Ascending aorta (tissue), 2 donors: ENCODE results near the gene ARID5B. TPM values are rescaled to one million over a fixed set of nuclear protein-coding genes. Genes with fewer than 3 reads are reported as not detected.

Source experiments
- DNase-seq, 2 donors: peaks; one replicate each; pipeline ENCODE4 v3.0.0-alpha.2; 2019; ENCODE audit warnings: low spot score in 2 of 2
- H3K27ac ChIP-seq, 2 donors: fragments of 200-600 bp; sonication (generic); one replicate each; pipeline ENCODE4 v1.5.1; 2016 to 2017; ENCODE audit warnings: mild to moderate bottlenecking in 1 of 2
- H3K27me3 ChIP-seq: fragments of 200-600 bp; sonication (generic); one replicate; pipeline ENCODE4 v1.5.1; 2017
- H3K36me3 ChIP-seq, 2 donors: fragments of 200-600 bp; sonication (generic); one replicate each; pipeline ENCODE4 v1.5.1; 2016
- H3K4me1 ChIP-seq, 2 donors: fragments of 200-600 bp; sonication (generic); one replicate each; pipeline ENCODE4 v1.5.1; 2016 to 2017; ENCODE audit warnings: mild to moderate bottlenecking in 1 of 2
- H3K4me3 ChIP-seq, 2 donors: fragments of 200-600 bp; sonication (generic); one replicate each; pipeline ENCODE4 v1.5.1; 2016 to 2017; ENCODE audit warnings: mild to moderate bottlenecking in 1 of 2
- H3K9me3 ChIP-seq, 2 donors: fragments of 200-600 bp; sonication (generic); one replicate each; pipeline ENCODE4 v1.5.1; 2016
- intact Hi-C: fragments of 100-400 bp; cut with DNase I; formaldehyde crosslinking; loops from one replicate; pipeline ENCODE4 v1.15.1; 2023
- total RNA-seq: library from RNA; depleted of rRNA; stranded (reverse); fragments of >200 nt; gene quantifications from one replicate; pipeline ENCODE4 v1.1.0, GENCODE V29; 2016
- TF ChIP-seq, protein P1 (sequence below), 3 experiments: fragments of 200-600 bp in 2 of 3; fragments of 450-650 bp in 1 of 3; sonication (generic) in 2 of 3; IDR thresholded peaks; one replicate each; pipeline ENCODE4 v1.5.1; 2016 to 2019; ENCODE audit warnings: antibody characterized with exemption in 3 of 3, mild to moderate bottlenecking in 1 of 3, moderate library complexity in 1 of 3

ARID5B gene
- total RNA-seq, 1 donor from 2014 or later = 92.5 TPM

DNA sequence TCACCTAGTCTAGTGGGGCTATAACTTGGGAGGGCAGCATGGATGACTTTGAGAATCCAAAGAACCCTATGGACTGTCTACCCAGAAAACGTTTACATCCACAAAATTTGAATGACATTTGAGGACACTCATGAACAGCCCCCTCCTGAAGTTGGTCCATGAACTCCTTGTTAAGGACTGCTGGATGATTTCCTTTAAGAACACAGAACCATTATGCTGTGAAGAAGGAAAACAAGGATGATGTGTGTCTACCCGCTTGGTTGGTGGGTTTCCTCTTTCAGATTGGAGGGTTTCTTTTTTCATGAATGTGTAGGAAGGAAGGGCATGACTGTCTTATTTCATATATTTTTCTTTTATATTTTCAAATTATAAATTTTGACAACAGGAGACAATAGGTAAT lies 58.3 kb downstream of the ARID5B start:
- H3K27ac ChIP-seq = peak overlapping the region; percentile 2 to 4
- H3K4me3 ChIP-seq = no peak overlapping the region
- no peaks in the 10 kb centered on the region for H3K9me3 ChIP-seq
- DNase-seq = no peak
- H3K27me3 ChIP-seq = no peaks in the 10 kb centered on the region
- H3K4me1 ChIP-seq = peaks cover 3 to 22% of the 10 kb centered on the region in 2 donors
- no peaks in the 10 kb centered on the region for H3K36me3 ChIP-seq
- intact Hi-C loops = no loop called here
- TF ChIP-seq, protein P1, sequence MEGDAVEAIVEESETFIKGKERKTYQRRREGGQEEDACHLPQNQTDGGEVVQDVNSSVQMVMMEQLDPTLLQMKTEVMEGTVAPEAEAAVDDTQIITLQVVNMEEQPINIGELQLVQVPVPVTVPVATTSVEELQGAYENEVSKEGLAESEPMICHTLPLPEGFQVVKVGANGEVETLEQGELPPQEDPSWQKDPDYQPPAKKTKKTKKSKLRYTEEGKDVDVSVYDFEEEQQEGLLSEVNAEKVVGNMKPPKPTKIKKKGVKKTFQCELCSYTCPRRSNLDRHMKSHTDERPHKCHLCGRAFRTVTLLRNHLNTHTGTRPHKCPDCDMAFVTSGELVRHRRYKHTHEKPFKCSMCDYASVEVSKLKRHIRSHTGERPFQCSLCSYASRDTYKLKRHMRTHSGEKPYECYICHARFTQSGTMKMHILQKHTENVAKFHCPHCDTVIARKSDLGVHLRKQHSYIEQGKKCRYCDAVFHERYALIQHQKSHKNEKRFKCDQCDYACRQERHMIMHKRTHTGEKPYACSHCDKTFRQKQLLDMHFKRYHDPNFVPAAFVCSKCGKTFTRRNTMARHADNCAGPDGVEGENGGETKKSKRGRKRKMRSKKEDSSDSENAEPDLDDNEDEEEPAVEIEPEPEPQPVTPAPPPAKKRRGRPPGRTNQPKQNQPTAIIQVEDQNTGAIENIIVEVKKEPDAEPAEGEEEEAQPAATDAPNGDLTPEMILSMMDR (IDR thresholded peaks at IDR 0.05) = no peak

DNA sequence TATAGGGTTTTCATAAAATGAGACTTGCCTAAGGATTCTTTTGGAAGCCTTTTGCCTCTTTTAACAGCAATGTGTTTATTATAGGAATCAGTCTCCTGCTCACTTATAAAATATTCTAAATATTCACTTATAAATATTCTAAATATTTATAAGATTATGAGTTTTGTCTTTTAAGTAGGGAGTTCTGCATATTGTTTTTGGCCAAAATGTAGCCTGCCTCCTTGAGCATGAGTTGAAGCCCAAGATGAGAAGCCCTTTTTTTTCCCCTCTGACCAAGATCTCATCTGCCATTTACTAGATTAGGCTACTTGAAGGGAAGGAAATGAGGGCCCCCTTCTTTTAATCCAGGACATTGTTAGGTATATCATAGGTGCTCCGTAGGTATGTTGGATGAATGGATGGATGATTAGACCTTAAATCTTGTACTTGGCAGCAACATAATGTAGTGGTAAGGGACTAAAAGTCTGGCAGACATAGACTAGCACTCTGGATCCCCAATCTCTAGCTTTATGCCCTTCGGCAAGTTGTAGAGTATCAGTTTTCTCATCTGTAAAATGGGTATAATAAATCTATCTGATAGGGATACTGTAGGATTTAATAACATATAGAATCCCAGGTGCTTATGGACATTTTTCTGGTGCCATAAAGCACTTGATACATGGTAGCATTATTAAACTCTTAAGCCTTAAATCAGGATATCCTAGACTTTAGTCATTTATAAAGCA lies 59.1 kb downstream of the ARID5B start:
- Histone ChIP-seq H3K27ac (peak overlapping the region; percentile 2 to 4), H3K9me3 (no peaks in the 10 kb centered on the region), H3K27me3 (no peaks in the 10 kb centered on the region), H3K4me3 (no peak overlapping the region), H3K36me3 (no peaks in the 10 kb centered on the region), H3K4me1 (peaks cover 3 to 26% of the 10 kb centered on the region in 2 donors)
- intact Hi-C loops = no loop called here
- TF ChIP-seq, protein P1 (IDR thresholded peaks at IDR 0.05) = no peak
- no peak for DNase-seq

DNA sequence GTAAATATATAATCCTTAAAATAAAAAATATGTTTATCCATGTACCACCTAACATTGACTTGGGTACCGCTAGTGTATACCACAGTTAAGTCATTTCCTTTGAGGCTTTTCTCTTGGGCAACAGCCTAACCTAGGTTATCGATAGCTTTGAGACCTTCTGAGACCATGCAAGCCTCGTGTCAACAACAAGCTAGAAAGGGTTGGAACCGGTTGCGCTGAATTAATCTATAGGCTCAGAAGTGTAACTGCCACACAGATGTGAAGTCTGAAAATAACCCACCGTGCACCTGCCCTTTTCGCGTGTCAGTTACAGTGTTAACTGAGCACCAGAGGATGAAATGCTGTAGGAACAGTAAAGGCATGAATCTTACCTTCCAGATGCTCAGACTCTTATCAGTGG lies 59.8 kb downstream of the ARID5B start:
- Histone ChIP-seq H3K36me3 (no peaks in the 10 kb centered on the region), H3K4me3 (no peak overlapping the region), H3K4me1 (peaks cover 3 to 22% of the 10 kb centered on the region in 2 donors), H3K27ac (no peak overlapping the region), H3K27me3 (no peaks in the 10 kb centered on the region), H3K9me3 (peaks cover 0 to 3% of the 10 kb centered on the region in 2 donors)
- intact Hi-C loops = no loop called here
- TF ChIP-seq, protein P1 (IDR thresholded peaks at IDR 0.05) = no peak
- no peak for DNase-seq

DNA sequence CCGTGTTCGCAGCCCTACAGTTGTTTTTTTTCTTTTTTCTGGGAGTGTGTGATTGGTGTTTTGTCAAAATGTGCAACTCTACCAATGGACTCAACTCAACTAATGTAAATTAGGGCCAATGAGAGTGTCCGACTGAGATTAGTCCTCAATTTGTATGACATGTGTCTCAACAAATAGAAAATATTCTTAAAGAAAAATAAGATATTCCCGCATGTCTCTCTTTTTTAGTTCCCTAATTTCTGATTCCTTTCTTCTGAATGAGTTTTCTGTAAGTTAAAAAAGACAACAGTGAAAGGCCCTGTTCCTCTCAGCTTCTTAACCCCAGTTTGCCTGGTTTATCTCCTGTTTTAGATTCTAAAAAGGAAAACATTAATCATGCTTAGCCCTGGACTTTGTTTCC lies 61.5 kb downstream of the ARID5B start:
- H3K9me3 ChIP-seq = peaks cover 0 to 3% of the 10 kb centered on the region in 2 donors
- intact Hi-C loops = no loop called here
- peaks cover 3 to 22% of the 10 kb centered on the region in 2 donors for H3K4me1 ChIP-seq
- TF ChIP-seq, protein P1 (IDR thresholded peaks at IDR 0.05) = no peak
- DNase-seq = no peak
- peak overlapping the region; percentile 15 to 48 for H3K27ac ChIP-seq
- H3K4me3 ChIP-seq = no peak overlapping the region
- no peaks in the 10 kb centered on the region for H3K27me3 ChIP-seq
- H3K36me3 ChIP-seq = no peaks in the 10 kb centered on the region

DNA sequence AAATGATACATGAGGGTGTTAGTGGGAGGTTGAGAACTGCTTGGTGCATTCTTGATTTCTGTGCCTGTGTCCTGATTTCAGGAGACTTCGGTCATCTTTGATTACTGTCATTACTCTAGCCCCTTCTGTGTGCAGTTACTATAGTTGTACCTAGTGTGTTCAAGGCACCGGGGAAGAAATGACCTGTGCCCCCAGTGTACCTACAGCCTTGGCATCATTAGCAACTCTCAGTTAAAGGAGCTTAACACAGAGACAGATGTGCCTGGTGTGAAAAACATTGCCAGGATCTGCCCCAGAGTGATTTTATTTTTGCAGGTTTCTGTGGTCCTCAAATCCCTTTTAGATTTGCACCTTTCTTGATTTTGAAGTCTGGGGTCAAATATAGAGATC lies 62.2 kb downstream of the ARID5B start:
- peak overlapping the region; percentile 36 to 48 for H3K27ac ChIP-seq
- H3K36me3 ChIP-seq = no peaks in the 10 kb centered on the region
- intact Hi-C loops = no loop called here
- TF ChIP-seq, protein P1 (IDR thresholded peaks at IDR 0.05) = no peak
- peaks cover 3 to 22% of the 10 kb centered on the region in 2 donors for H3K4me1 ChIP-seq
- H3K4me3 ChIP-seq = peak overlapping the region in 1 of 2 donors; percentile 53
- H3K9me3 ChIP-seq = peaks cover 0 to 3% of the 10 kb centered on the region in 2 donors
- H3K27me3 ChIP-seq = no peaks in the 10 kb centered on the region
- no peak for DNase-seq
